MCF 10A (cell line): ENCODE results near the gene PTCD3. TPM values are rescaled to one million over a fixed set of nuclear protein-coding genes. Genes with fewer than 3 reads are reported as not detected.

Experiments used
- BruUV-seq: library from RNA; stranded (reverse); fragments of 400-500 nt; replicated peaks from 2 replicates; lab custom pipeline; 2021; lab: Mats Ljungman, UMichigan
- CTCF ChIA-PET: fragments of 300-600 bp; sonication (Branson Sonifier 250); formaldehyde crosslinking; extraction: SDS; loops from one replicate; lab custom pipeline; 2021; ENCODE audit warnings: antibody characterized with exemption, inconsistent platforms; lab: Yijun Ruan, JAX
- POLR2A ChIA-PET: fragments of 300-600, 350-650 bp; sonication (Branson Sonifier 250); formaldehyde crosslinking; extraction: SDS; loops from one replicate; lab custom pipeline; 2020; ENCODE audit warnings: antibody characterized with exemption, inconsistent platforms; lab: Yijun Ruan, JAX
- DNase-seq: peaks from one replicate; pipeline ENCODE4 v3.0.0-alpha.2; 2018; ENCODE audit not compliant: unreplicated experiment
- H3K27ac Mint-ChIP-seq: one replicate; pipeline ENCODE4 v1.8.0; 2022; ENCODE audit warnings: mild to moderate bottlenecking, low read depth, mixed read lengths; ENCODE audit not compliant: unreplicated experiment
- H3K27me3 Mint-ChIP-seq: one replicate; pipeline ENCODE4 v1.8.0; 2022; ENCODE audit warnings: mixed read lengths; ENCODE audit not compliant: insufficient read depth, unreplicated experiment
- H3K36me3 Mint-ChIP-seq: one replicate; pipeline ENCODE4 v1.8.0; 2022; ENCODE audit warnings: mild to moderate bottlenecking, moderate library complexity, mixed read lengths; ENCODE audit not compliant: insufficient read depth, unreplicated experiment
- H3K4me1 Mint-ChIP-seq: one replicate; pipeline ENCODE4 v1.8.0; 2022; ENCODE audit warnings: mixed read lengths; ENCODE audit not compliant: insufficient read depth, unreplicated experiment
- H3K4me3 Mint-ChIP-seq: one replicate; pipeline ENCODE4 v1.8.0; 2022; ENCODE audit warnings: mild to moderate bottlenecking, moderate library complexity, mixed read lengths; ENCODE audit not compliant: unreplicated experiment
- H3K9me3 Mint-ChIP-seq: one replicate; pipeline ENCODE4 v1.8.0; 2022; ENCODE audit warnings: mixed read lengths; ENCODE audit not compliant: unreplicated experiment
- intact Hi-C: fragments of 100-400 bp; cut with micrococcal nuclease; formaldehyde crosslinking; loops from 2 replicates; pipeline ENCODE4 v1.14.1; 2022
- total RNA-seq: library from RNA; stranded (reverse); gene quantifications from 2 replicates; pipeline ENCODE4 v1.2.3, GENCODE V29; 2022
- TF ChIP-seq, protein P1 (sequence below): fragments of 200-600 bp; IDR thresholded peaks from one replicate; pipeline ENCODE4 v1.8.0; 2022; ENCODE audit warnings: antibody characterized with exemption, mild to moderate bottlenecking; ENCODE audit not compliant: unreplicated experiment

PTCD3 gene
- total RNA-seq, 1 experiment from 2014 or later = 95.3 TPM

DNA sequence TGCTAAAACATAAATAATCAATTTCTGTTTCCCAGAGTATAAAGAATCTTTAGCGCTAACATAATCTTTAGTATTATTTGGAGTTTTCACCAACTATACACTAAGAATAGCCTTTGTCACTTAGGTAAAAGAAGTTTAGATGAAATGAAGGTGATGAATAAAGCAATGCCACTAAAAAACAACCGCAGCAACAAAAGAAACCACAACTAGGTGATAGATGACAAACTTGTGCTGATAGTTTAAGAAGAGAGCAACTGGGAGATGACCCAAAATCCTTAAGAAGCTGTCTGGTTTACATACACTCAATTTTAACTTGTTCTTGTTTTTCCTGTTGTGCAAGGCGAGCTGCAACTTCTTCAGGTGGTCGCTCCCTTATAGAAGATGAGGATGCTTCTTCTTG lies 64.4 kb downstream of the PTCD3 start:
- Mint-ChIP-seq H3K27ac (no peak overlapping the region), H3K4me1 (peaks cover 8% of the 10 kb centered on the region), H3K9me3 (no peaks in the 10 kb centered on the region), H3K36me3 (peaks cover 85% of the 10 kb centered on the region), H3K4me3 (no peak overlapping the region), H3K27me3 (no peaks in the 10 kb centered on the region)
- intact Hi-C loops = no loop called here
- TF ChIP-seq, protein P1, sequence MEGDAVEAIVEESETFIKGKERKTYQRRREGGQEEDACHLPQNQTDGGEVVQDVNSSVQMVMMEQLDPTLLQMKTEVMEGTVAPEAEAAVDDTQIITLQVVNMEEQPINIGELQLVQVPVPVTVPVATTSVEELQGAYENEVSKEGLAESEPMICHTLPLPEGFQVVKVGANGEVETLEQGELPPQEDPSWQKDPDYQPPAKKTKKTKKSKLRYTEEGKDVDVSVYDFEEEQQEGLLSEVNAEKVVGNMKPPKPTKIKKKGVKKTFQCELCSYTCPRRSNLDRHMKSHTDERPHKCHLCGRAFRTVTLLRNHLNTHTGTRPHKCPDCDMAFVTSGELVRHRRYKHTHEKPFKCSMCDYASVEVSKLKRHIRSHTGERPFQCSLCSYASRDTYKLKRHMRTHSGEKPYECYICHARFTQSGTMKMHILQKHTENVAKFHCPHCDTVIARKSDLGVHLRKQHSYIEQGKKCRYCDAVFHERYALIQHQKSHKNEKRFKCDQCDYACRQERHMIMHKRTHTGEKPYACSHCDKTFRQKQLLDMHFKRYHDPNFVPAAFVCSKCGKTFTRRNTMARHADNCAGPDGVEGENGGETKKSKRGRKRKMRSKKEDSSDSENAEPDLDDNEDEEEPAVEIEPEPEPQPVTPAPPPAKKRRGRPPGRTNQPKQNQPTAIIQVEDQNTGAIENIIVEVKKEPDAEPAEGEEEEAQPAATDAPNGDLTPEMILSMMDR = no peak
- no peak for DNase-seq
- ChIA-PET POLR2A (interaction anchor here (0.7 to 2.4 kb wide), 4 partner anchors 11 to 24 kb away, joined by 3 to 5 read pairs (median 4); no protein-coding TSS in a partner anchor), CTCF (interaction anchor here (0.6 kb wide), 1 partner anchor 28 kb away, joined by 3 read pairs; no protein-coding TSS in a partner anchor)
- no TSS peak for BruUV-seq

DNA sequence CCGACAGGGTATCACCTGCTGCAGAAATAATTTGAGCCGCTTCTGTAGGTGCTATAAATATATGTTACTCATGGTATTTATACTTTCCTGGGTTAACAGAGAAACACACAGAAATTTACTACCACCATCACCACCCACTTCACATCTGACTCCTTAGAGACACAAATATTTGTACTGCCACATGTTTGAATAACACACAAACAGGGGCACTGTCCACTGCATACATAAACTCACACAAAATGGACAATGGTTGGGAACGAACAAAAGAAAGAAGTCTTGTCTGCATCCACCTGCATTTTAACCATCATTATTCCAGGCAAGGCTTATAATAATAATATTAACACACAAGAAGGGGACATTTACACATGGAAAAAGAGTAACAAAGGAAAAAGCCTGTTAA lies 65.3 kb downstream of the PTCD3 start:
- Mint-ChIP-seq H3K36me3 (peaks cover 77% of the 10 kb centered on the region), H3K9me3 (no peaks in the 10 kb centered on the region), H3K27me3 (no peaks in the 10 kb centered on the region), H3K27ac (no peak overlapping the region), H3K4me1 (peaks cover 11% of the 10 kb centered on the region), H3K4me3 (no peak overlapping the region)
- no TSS peak for BruUV-seq
- ChIA-PET CTCF (no interaction called here), POLR2A (interaction anchor here (0.7 to 2.4 kb wide), 2 partner anchors 10 to 21 kb away, joined by 4 to 5 read pairs; no protein-coding TSS in a partner anchor)
- DNase-seq = no peak
- intact Hi-C loops = no loop called here
- TF ChIP-seq, protein P1 = no peak

DNA sequence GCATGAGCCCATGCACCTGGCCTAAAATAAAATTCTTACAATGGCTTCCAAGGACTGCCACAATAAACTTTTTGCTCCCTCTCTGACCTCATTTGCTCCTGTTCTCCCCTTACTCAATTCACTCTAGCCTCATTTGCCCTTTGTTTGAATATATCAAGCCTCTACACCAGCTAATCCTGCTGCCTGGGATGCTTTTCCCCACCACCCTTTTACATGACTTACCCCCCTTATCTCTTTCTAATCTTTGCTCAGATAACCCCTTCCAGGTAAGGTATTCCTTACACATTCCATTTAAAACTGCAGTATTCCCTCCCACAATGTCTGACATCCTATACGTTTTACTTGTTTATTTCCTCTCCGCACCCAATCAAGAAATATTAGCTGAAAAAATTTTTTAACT lies 66.6 kb downstream of the PTCD3 start:
- BruUV-seq = no TSS peak
- no peaks in the 10 kb centered on the region for H3K27me3 Mint-ChIP-seq
- ChIA-PET CTCF (interaction anchor here (1.0 kb wide), 1 partner anchor 13 kb away, joined by 4 read pairs; no protein-coding TSS in a partner anchor), POLR2A (no interaction called here)
- H3K36me3 Mint-ChIP-seq = peaks cover 77% of the 10 kb centered on the region
- H3K4me1 Mint-ChIP-seq = peaks cover 13% of the 10 kb centered on the region
- no peak overlapping the region for H3K4me3 Mint-ChIP-seq
- H3K9me3 Mint-ChIP-seq = no peaks in the 10 kb centered on the region
- TF ChIP-seq, protein P1 = no peak
- DNase-seq = no peak
- H3K27ac Mint-ChIP-seq = no peak overlapping the region
- intact Hi-C loops = no loop called here

- Mint-ChIP-seq H3K36me3 (peaks cover 76% of the 10 kb centered on the region), H3K27ac (peak overlapping the region; percentile 52), H3K4me3 (no peak overlapping the region), H3K27me3 (no peaks in the 10 kb centered on the region), H3K4me1 (peaks cover 13% of the 10 kb centered on the region), H3K9me3 (no peaks in the 10 kb centered on the region)
- DNase-seq = no peak
- no TSS peak for BruUV-seq
- TF ChIP-seq, protein P1 = no peak
- ChIA-PET POLR2A (no interaction called here), CTCF (no interaction called here)
- intact Hi-C loops = no loop called here
Observed at GRCh38 chr2:86174445-86174844, 68.4 kb downstream of the PTCD3 start.
